Neutrophil (primary cell): ENCODE measurements around the gene CHADL.

Experiments
- H3K27ac ChIP-seq: fragments of 200-600 bp; sonication (generic); 2 replicates; pipeline ENCODE4 v1.5.1; 2016; ENCODE audit warnings: mild to moderate bottlenecking, moderate library complexity
- H3K27me3 ChIP-seq: fragments of 200-600 bp; sonication (generic); 2 replicates; pipeline ENCODE4 v1.6.0; 2016; ENCODE audit warnings: mild to moderate bottlenecking
- H3K36me3 ChIP-seq: fragments of 200-600 bp; sonication (generic); 2 replicates; pipeline ENCODE4 v1.5.1; 2017
- H3K4me1 ChIP-seq, 2 experiments: fragments of 200-600 bp in 1 of 2; sonication (generic) in 1 of 2; 1 replicate in 1 of 2; 2 replicates in 1 of 2; pipeline versions ENCODE4 v1.5.1 to v1.6.1; 2013 to 2016; ENCODE audit warnings: low read depth in 1 of 2, low read length in 1 of 2, mild to moderate bottlenecking in 1 of 2, moderate library complexity in 1 of 2; ENCODE audit not compliant: control insufficient read depth in 1 of 2, insufficient read depth in 1 of 2
- H3K4me3 ChIP-seq, 2 experiments: fragments of 200-600 bp in 1 of 2; sonication (generic) in 1 of 2; 1 replicate in 1 of 2; 2 replicates in 1 of 2; pipeline ENCODE4 v1.5.1; 2013 to 2016; ENCODE audit warnings: low read depth in 1 of 2, low read length in 1 of 2, mild to moderate bottlenecking in 1 of 2, moderate library complexity in 1 of 2
- H3K9me3 ChIP-seq: fragments of 200-600 bp; sonication (generic); 2 replicates; pipeline ENCODE4 v1.5.1; 2016
- TF ChIP-seq, protein P1 (sequence below): fragments of 200-600 bp; sonication (generic); IDR thresholded peaks from 2 replicates; pipeline ENCODE4 v1.5.1; 2016; ENCODE audit warnings: antibody characterized with exemption

CHADL gene

DNA sequence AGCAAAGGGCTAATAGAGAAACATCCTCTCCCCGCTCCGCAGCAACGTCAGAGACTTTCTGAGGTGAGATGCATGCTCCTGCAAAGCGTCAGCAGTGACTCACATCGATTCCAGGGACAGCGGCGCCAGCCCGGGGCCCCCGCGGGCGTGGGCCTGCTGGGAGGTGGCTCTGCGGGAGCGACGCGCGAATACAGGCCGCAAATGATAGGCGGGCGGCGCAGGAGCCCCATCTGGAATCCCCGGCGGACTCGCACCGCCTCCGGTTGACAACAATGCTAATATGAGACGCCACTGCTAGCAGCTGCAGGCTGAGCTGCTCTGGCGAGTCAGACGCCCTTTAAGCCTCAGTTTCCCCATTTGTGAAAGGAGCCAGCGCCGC, 44.7 kb upstream of the CHADL start:
- H3K27me3 ChIP-seq, result no peaks in the 10 kb centered on the region
- no peaks in the 10 kb centered on the region for H3K9me3 ChIP-seq
- TF ChIP-seq, protein P1, sequence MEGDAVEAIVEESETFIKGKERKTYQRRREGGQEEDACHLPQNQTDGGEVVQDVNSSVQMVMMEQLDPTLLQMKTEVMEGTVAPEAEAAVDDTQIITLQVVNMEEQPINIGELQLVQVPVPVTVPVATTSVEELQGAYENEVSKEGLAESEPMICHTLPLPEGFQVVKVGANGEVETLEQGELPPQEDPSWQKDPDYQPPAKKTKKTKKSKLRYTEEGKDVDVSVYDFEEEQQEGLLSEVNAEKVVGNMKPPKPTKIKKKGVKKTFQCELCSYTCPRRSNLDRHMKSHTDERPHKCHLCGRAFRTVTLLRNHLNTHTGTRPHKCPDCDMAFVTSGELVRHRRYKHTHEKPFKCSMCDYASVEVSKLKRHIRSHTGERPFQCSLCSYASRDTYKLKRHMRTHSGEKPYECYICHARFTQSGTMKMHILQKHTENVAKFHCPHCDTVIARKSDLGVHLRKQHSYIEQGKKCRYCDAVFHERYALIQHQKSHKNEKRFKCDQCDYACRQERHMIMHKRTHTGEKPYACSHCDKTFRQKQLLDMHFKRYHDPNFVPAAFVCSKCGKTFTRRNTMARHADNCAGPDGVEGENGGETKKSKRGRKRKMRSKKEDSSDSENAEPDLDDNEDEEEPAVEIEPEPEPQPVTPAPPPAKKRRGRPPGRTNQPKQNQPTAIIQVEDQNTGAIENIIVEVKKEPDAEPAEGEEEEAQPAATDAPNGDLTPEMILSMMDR, result no peak
- H3K27ac ChIP-seq, result peak overlapping the region; percentile 87
- peaks cover 21 to 32% of the 10 kb centered on the region in 2 experiments for H3K4me1 ChIP-seq
- peak overlapping the region; percentile 93 to 98 for H3K4me3 ChIP-seq
- H3K36me3 ChIP-seq, result peaks cover 4% of the 10 kb centered on the region

DNA sequence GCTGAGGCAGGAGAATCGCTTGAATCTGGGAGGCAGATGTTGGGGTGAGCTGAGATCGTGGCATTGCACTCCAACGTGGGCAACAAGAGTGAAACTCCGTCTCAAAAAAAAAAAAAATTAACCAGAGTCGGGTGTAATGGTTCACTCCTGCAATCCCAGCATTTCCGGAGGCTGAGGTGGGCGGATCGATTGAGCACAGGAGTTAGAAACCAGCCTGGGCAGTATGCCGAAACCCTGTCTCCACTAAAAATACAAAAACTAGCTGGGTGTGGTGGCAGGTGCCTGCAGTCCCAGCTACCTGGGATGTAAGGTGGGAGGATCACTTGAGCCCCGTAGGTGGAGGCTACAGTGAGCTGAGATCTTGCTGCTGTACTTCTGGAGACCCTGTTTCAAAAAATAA, 43.7 kb upstream of the CHADL start:
- Histone ChIP-seq H3K27ac (no peak overlapping the region), H3K4me1 (peaks cover 21 to 32% of the 10 kb centered on the region in 2 experiments), H3K36me3 (peaks cover 10% of the 10 kb centered on the region), H3K9me3 (no peaks in the 10 kb centered on the region), H3K4me3 (no peak overlapping the region), H3K27me3 (no peaks in the 10 kb centered on the region)
- TF ChIP-seq, protein P1, result no peak

DNA sequence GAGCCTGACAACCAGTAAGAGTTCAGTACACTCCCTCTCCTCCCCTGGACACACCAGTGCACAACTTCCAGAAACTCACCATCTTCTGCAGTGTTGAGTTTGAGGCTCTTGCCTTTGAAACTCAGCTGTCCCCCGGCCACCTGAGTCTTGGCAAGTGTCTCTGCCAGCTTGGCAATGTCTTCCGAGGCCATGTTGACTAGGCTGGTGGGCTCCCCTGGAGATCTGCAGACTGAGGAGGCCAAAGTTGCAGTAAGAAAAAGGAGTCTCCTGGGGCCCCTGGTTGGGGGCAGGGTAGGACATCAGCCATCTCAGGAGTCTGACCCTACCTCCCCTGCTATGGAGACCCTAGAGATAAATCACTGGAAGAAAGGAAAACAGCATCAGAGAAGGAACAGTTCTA, 40.1 kb upstream of the CHADL start:
- H3K9me3 ChIP-seq, result no peaks in the 10 kb centered on the region
- H3K27ac ChIP-seq, result no peak overlapping the region
- no peak overlapping the region for H3K4me3 ChIP-seq
- H3K27me3 ChIP-seq, result no peaks in the 10 kb centered on the region
- peaks cover 12 to 14% of the 10 kb centered on the region in 2 experiments for H3K4me1 ChIP-seq
- TF ChIP-seq, protein P1, result no peak
- H3K36me3 ChIP-seq, result peaks cover 37% of the 10 kb centered on the region

DNA sequence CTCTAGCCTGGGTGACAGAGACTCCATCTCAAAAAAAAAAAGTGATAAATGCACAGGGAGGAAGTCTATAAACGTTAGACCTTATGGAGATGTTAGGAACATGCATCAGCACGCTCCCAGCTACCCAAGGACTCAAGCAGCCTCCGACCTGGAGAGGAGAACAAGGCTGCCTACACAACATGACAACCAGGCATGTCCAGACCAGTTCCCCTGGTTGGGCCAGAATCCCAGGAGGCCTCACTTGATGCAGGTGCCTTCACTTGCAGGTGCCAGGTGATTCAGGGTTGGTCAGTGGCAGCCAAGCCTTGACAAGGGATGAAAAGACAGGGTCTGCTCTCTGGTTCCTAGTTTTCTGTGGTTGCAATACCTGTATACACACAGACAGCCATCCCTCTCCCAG, 39.3 kb upstream of the CHADL start:
- H3K36me3 ChIP-seq, result peaks cover 45% of the 10 kb centered on the region
- TF ChIP-seq, protein P1, result no peak

DNA sequence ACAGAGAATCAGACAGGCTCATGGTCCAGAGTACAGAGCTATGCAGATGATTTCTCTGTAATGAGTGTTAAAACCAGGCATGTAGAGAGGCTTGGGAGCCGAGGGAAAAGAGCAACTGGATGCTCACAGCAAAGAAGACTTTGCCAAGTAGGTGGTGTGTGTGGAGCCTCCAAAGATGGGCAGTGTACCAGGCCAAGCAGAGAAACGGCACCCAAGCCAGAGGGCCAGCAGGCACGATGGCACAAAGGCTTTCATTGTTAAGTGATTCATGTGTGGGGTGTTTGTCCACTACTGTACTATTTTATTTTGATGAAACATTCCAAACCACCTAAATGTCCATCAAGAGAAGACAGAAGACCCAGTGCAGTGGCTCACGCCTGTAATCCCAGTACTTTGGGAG, 34.1 kb upstream of the CHADL start:
- H3K36me3 ChIP-seq, result peaks cover 78% of the 10 kb centered on the region
- no peaks in the 10 kb centered on the region for H3K9me3 ChIP-seq
- H3K4me1 ChIP-seq, result no peaks in the 10 kb centered on the region
- no peak overlapping the region for H3K27ac ChIP-seq
- H3K4me3 ChIP-seq, result no peak overlapping the region
- H3K27me3 ChIP-seq, result no peaks in the 10 kb centered on the region
- TF ChIP-seq, protein P1, result no peak

More for the DNA sequence above, 39.3 kb upstream of the CHADL start:
- Histone ChIP-seq H3K9me3 (no peaks in the 10 kb centered on the region), H3K27ac (no peak overlapping the region), H3K4me3 (no peak overlapping the region), H3K4me1 (peaks cover 4 to 6% of the 10 kb centered on the region in 2 experiments), H3K27me3 (no peaks in the 10 kb centered on the region)

DNA sequence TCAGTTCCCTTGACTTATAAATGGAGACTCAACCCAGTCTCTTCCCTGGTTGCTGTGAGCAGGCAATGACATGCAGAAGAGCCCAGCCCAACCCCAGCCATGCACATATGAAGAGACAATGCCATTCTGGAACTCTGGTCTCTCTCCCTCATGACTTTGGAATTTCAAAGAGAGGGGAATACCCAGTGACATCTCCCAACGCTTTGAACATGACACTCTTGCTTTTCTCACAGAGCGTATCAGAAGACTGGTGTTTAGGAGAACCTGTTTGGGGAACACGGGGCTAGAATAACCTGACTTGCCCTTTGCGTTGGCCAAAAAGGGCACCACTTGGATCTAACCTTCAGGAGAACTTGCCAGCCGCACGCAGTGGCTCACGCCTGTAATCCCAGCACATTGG, 32.4 kb upstream of the CHADL start:
- TF ChIP-seq, protein P1, result no peak
- H3K36me3 ChIP-seq, result peaks cover 83% of the 10 kb centered on the region
- no peaks in the 10 kb centered on the region for H3K9me3 ChIP-seq
- no peaks in the 10 kb centered on the region for H3K4me1 ChIP-seq
- no peak overlapping the region for H3K27ac ChIP-seq
- no peak overlapping the region for H3K4me3 ChIP-seq
- no peaks in the 10 kb centered on the region for H3K27me3 ChIP-seq
